Left kidney (tissue), 2 donors: ENCODE data around the gene PSME2. TPM values are rescaled to one million over a fixed set of nuclear protein-coding genes. Genes with fewer than 3 reads are reported as not detected.
A peak's percentile ranks its signal among the peaks of the same experiment; 100 is the strongest.

ENCODE experiments used
- DNase-seq: peaks from one replicate; pipeline ENCODE4 v3.0.0-alpha.2; 2013
- polyA plus RNA-seq: library from polyadenylated mRNA; unstranded; fragments of 120-200 nt; gene quantifications from one replicate; pipeline ENCODE4 v1.2.1, GENCODE V29; 2013; ENCODE audit not compliant: insufficient read length

The PSME2 gene
- polyA plus RNA-seq, 1 donor = 158 TPM

DNA sequence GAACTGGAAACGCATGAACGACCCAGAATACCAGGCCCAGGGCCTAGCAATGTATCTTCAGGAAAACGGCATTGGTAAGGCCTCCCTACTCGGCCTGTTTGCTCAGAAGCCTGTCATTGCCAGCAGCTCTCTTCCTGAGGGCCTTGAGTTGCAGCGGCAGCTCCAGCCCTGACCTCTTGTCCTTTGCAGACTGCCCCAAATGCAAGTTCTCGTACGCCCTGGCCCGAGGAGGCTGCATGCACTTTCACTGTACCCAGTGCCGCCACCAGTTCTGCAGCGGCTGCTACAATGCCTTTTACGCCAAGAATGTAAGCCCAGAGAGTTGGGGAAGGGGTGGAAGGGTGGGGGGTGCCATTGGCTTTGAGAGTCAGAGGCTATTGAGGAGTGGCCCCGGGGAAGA, 10.9 kb upstream of the PSME2 start:
- DNase-seq = no peak

DNA sequence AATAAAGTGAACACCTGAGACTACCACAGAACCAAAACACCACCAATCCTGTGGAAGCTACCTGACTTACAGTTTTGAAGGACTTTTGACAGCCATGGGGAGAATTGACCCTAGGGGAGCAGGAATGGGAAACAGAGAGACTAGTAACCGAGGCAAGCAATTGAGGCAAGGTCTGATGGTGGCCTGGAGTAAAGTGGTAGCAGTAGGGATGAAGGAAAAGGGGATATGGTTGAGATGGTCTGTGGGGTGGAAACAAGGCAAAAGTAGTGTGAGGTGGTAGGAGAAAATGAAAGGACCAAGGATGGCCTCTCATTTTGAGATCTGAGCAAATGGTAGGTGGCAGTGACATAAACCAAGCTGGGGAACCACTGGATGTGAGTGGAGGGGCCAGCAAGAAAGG, 10.4 kb upstream of the PSME2 start:
- no peak for DNase-seq

DNA sequence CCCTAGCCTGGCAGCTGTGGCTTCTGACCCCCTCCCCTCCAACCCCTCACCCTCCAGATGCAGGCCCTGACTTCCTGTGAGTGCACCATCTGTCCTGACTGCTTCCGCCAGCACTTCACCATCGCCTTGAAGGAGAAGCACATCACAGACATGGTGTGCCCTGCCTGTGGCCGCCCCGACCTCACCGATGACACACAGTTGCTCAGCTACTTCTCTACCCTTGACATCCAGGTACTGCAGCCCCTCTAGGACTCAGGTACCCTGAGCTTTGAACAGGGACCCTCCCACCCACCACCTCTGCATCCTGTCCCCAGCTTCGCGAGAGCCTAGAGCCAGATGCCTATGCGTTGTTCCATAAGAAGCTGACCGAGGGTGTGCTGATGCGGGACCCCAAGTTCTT, 8.7 kb upstream of the PSME2 start:
- no peak for DNase-seq

DNA sequence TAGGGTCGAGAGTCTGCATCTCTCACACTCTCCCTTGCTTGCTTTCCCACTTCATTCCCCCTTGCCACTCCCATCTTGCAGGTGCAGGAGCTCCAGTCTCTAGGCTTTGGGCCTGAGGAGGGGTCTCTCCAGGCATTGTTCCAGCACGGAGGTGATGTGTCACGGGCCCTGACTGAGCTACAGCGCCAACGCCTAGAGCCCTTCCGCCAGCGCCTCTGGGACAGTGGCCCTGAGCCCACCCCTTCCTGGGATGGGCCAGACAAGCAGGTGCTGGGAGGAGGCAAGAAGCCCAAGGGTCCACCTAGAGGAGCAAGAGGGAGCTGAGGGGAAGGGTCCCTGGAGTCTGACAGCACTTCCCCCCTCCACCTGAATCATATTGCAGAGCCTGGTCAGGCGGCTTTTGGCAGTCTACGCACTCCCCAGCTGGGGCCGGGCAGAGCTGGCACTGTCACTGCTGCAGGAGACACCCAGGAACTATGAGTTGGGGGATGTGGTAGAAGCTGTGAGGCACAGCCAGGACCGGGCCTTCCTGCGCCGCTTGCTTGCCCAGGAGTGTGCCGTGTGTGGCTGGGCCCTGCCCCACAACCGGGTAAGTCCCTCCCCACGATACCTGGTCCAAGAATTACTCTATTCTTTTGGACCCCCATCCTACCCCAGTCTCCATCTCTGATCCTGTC, 5.1 kb upstream of the PSME2 start:
- no peak for DNase-seq

DNA sequence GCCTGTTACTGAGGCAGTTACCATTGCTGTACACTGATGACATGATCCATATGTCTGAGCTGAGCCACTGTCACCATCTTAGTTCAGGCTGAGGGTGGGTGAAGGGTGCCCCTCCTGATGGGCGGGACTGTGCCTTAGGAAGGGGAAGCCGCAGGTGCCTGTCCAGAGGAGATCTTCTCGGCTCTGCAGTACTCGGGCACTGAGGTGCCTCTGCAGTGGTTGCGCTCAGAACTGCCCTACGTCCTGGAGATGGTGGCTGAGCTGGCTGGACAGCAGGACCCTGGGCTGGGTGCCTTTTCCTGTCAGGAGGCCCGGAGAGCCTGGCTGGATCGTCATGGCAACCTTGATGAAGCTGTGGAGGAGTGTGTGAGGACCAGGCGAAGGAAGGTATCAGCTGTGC, 4.6 kb upstream of the PSME2 start:
- DNase-seq = no peak

DNA sequence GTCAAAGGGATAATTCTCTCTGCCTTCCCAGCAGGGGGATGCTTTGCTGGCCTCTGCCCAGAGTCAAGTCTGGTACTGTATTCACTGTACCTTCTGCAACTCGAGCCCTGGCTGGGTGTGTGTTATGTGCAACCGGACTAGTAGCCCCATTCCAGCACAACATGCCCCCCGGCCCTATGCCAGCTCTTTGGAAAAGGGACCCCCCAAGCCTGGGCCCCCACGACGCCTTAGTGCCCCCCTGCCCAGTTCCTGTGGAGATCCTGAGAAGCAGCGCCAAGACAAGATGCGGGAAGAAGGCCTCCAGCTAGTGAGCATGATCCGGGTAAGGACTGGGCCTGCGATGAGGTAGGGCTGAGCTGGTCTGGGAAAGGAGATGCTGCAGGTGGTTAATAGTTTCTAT, 4.2 kb upstream of the PSME2 start:
- DNase-seq = no peak

DNA sequence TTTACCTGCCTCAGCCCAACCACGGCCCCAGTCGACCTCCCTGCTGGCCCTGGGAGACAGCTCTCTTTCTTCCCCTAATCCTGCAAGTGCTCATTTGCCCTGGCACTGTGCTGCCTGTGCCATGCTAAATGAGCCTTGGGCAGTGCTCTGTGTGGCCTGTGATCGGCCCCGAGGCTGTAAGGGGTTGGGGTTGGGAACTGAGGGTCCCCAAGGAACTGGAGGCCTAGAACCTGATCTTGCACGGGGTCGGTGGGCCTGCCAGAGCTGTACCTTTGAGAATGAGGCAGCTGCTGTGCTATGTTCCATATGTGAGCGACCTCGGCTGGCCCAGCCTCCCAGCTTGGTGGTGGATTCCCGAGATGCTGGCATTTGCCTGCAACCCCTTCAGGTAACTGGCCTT, 3.7 kb upstream of the PSME2 start:
- no peak for DNase-seq

DNA sequence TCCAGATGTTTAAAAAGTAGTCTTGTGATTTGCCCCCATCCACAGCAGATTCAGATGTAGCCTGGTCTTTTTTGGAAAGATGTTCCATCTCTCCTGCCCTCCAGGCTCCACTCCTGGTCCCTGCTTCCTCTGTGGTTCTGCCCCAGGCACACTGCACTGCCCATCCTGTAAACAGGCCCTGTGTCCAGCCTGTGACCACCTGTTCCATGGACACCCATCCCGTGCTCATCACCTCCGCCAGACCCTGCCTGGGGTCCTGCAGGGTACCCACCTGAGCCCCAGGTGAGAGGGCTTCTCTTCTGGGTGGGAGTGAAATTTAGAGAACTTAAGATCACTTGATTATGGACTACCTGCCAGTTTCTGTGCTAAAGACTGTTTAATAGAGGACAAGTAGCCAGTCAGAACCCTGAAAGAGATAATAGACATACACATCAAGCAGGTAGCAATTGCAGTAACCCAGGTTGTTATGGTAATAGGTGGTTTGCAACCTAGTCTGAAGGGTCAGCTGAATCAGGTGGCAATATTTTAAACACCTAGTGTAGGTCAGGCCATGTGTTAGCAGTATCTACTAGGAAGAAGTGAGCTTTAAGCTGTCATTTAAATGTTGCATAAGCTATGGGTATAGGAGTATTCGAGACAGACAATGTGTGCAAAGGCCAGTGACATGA, 3.0 kb upstream of the PSME2 start:
- no peak for DNase-seq

DNA sequence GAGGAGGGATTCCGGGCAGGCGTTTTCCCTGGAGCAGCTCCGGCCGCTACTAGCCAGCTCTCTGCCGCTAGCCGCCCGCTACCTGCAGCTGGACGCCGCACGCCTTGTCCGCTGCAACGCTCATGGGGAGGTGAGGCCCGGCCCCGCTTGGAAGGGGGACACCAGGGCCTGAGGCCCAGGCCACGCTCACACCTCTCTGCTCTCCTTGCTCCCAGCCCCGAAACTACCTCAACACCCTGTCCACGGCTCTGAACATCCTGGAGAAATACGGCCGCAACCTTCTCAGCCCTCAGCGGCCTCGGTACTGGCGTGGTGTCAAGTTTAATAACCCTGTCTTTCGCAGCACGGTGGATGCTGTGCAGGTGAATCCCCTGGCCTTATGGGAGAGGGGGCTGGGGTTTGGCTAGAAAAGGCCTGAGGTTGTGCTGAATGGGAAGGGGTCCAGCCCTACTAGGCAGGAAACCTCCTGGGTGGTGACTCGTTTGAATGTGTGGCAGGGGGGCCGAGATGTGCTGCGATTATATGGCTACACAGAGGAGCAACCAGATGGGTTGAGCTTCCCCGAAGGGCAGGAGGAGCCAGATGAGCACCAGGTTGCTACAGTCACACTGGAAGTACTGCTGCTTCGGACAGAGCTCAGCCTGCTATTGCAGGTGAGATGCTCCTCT, 1.5 kb upstream of the PSME2 start:
- no peak for DNase-seq

DNA sequence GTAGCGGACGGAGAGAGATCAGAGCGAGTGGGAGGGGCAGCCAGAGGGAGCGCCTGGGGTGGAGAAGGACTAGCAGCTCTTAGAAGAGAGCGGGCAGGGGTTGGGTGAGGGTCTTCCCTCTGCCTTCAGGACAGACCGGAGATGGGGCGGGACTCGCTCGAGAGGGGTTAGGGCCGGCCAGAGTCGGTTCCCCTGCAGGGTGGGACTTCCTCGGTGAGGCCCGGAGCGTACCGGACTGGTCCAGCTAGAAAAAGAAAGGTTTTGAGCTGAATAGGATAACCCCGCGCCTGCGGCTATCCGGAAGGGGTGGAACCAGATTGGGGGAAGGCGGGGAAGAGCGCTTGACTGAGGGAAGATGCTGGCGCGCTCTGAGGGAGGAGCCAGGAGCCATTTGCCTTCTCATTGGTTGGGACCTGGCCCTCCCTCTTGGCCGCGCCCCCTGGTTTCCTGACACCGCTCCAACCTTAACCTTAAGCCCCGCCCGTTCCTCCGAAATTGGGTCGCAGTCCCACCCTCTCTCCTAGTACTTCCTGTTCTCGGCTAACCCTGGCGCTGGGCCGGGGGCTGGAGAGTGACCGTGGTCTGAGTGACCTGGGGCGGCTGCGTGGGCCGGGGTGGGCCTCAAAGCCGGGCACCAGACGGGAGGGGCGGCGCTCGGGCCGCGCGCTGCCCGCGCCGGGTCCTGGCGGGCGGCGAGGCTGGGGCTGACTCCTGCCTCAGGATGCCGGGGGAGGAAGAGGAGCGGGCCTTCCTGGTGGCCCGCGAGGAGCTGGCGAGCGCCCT, 759 bp upstream of the PSME2 start, which contains the start of gene RNF31:
RNF31 (plus strand) TSS at position 521 of the 783 bp plus-strand sequence; CDS start at position 722, 201 bp downstream.
- DNase-seq = peak; percentile 99

DNA sequence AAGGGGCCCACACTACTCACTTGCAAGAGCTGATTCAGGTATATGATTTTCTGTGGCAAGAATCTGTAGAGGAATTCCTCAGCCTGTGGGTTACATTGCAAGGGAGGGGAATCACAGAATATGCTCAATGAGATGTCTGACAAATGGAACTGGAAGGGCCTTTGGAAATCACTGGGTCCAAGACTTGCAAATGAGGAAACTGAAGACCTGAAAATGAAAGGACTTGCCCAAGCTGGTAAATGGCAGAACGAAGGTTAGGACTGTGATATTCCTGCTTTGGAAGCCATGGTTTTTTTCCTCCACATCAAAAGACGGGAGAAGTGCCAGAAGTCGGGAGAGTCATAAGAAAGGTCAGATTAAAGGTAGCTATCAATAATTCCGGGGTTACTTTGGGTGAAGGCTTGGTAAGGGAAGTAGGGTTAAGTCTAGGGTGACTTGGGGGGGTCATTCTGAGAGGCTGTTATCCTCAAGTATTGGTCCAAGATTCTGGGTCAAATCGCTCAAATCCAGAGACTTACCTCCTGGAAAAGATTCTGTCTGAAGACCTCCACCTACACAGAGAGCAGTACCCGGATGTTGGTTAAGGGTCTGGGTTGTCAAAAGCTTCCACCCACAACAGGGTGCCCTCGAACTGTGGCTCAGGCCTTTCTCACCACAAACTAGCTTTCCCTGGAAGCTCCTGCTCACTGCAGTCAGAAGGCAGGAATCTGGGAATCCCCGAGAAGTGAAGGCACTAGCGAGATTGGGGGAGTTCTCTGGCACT, 539 bp downstream of the PSME2 start:
- DNase-seq = no peak

DNA sequence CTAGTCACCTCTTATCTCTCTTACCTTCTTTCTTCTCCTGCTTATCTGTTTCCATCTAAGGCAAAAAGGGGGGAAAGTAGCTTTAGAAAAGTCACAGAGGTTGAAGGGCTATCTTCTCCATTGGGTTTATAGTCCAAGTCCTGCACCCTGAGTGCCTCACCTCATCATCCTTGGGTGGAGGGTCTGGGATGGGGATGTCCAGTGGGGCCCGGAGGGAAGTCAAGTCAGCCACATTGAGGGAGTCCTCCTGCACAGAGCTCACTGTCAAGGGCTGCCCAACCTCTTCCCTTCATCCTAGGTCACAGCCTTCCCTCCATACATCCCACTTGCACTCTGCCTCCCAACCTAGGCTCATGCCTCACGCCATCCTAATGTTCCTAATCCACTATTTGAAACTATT, 1.2 kb downstream of the PSME2 start:
- DNase-seq = no peak

DNA sequence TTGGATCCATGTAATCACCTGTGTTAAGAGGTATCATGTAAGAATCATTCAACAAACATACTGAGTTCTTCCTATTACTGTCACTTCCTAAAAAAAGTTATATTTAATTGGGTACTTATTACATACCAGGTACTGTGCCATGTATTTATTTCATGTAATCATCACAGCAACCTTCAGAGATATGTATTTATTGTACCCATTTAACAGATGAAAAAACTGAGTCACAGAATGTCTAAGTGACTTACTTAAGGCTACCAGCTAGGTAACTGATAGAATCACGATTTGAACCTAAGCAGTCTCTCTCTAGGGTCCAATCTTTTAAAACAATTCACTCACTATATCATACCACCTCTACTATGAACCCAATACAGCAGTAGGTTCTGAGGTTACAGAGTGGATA, 2.0 kb downstream of the PSME2 start:
- no peak for DNase-seq

DNA sequence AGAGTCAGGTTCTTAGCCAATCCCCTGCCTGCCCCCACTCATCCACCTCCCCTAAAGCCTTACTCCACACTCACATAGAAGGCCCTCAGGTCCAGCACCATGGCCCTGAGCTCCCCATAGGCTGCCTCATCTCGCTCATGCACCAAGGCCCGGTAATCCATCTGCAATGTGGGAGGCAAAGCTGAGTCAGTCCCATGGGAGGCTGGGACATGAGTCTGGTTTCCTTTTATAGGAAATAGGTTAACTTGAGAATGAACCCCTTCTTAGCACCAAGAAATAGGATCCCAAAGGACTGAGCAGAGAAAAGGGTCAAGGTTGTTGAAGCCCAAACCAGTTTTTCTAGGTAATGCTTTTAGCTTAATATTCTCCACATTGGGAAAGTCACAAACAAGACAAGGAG, 2.9 kb downstream of the PSME2 start:
- no peak for DNase-seq

DNA sequence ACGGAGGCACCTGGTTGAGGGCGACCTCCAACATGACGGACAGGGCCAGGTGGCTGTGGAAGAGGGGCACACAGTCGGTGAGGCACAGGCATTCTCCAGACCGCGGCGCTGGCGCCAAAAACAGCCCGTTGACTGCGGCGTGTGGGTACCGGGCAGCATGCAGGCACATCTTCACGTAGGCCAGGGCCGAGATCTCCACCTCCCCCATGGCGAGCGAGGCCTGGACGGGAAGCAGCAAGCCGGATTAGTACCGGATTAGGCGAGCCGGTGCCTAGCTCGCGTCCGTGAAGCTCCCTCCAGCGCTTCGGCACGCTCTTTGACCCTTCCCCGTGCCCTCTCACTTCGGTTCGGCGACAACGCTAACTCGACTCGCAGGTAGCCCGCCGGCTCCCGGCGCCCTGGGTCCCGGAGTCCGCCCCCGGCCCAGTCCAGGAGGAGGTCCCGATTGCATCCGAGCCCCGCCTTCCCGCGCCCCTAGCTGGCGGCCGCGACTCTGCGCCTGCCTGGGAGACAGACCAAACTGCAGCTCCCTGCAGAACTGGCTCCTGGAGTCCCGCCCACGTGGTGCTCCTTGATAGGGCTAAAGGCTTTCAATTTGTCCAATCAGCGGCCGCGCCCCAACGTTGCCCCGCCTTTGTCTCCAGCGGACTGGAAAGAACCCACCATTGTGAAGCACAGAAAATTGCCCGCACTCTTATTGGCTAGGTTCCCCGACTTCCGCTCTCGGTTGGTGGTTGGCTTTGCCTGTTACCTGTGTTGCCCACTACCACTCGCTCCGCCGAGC, 5.1 kb downstream of the PSME2 start, which contains the start of gene EMC9:
EMC9 (minus strand) TSS at position 495 of the 784 bp plus-strand sequence; CDS start at position 208, 287 bp downstream.
- DNase-seq = peak; percentile 100

DNA sequence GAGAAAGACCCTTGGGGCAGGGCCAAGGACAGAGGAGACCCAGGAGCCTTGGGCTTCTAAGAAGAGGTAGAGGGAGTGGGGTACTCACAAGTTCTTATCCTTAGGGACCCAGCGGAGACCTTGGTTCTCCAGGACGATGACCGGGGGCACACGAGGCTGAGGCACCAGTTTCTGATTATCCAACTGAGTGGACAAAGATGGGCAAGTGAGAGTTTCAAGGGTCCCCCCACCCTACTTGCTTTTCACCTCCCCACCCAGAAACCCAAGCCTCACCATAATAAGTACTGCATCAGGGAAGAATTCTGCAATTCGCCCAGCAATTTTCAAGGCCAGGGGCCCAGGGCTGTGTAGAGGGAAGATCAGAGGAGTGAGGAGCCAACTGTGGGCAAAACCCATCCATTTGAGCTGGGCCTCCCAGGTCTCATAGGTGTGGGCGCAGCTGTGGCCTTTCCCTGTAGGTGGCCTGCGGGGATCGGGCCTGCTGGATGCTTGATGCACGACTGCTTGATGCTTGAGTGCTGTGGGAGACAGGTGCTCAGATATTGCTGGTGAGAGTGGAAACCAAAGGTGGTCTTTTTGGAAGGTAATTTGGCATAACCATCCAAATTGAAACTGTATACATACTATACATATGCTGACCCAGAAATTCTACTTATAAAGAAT, 7.0 kb downstream of the PSME2 start:
- DNase-seq = no peak

DNA sequence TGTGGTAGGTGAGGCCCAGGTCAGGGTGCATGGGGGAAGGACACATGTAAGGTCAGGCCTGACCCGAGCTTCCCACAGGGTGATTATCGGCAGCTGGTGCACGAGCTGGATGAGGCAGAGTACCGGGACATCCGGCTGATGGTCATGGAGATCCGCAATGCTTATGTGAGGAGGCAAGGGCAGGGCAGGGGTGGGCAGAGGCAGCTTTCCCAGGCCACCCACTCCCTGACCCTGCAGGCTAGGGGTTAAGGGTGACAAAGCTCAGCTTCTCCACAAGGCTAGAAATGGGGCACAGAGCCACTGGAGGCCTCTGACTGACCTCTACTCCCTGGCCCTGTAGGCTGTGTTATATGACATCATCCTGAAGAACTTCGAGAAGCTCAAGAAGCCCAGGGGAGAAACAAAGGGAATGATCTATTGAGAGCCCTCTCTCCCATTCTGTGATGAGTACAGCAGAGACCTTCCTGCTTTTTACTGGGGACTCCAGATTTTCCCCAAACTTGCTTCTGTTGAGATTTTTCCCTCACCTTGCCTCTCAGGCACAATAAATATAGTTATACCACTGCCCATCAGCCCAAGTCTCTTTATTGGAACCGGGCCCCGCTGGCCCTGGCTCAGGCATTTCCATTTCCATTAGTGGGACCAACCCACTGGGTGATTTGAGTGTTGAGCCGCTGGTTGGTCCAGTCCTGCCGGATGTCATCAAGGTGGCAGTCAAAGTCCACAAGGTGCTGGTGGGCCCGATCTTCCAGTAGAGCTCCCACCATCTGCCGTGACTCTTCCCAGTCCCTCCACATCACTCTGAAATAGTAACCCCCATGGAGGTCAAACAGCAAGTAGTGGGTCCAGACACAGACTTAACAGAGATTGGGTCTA, 7.8 kb downstream of the PSME2 start:
- no peak for DNase-seq

DNA sequence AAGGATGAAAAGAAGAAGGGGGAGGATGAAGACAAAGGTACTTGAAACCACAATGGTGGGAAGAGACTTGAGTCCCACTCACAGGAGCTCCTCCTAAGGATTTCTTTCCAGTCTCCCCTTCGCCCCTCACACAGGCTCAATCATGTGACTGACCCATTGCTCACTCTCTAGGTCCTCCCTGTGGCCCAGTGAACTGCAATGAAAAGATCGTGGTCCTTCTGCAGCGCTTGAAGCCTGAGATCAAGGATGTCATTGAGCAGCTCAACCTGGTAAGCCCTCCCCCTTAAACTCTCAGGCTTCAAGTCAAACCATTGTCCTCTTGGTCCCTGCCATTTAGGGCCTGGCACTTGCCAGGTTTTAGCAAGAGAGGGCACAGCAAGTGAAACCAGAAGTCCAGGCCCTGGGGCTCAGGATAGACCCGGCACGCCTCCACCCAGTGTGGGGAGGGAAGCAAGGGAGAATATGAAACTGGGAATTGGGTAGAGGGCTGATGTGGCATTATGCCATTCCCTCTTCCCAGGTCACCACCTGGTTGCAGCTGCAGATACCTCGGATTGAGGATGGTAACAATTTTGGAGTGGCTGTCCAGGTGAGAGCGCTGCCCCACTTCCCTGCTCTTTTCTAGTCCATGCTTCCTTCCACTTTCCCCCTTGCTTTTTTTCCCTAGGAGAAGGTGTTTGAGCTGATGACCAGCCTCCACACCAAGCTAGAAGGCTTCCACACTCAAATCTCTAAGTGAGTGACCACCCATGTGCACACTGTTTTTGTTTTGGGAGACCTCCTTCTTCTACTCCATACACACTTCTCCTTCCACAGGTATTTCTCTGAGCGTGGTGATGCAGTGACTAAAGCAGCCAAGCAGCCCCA, 8.6 kb downstream of the PSME2 start:
- DNase-seq = no peak
